Mesendoderm (in vitro differentiated cells): ENCODE data around the gene P2RX1.
"Not testable (repeated sequence)": the region's sequence is repeated elsewhere in the genome, so short reads cannot be mapped to it uniquely, and the experiment has no call there.

Source experiments
- DNase-seq: peaks from one replicate; pipeline ENCODE4 v3.0.0; 2013
- H2AK5ac ChIP-seq: 2 replicates; pipeline ENCODE4 v1.6.1; 2013; ENCODE audit warnings: low read length, inconsistent platforms
- H2BK120ac ChIP-seq: 2 replicates; pipeline ENCODE4 v1.6.1; 2013; ENCODE audit warnings: low read depth, mild to moderate bottlenecking, low read length, moderate library complexity, mixed read lengths
- H2BK15ac ChIP-seq: replicated peaks from 2 replicates; pipeline ENCODE4 v1.6.1; 2013; ENCODE audit warnings: low read depth, mild to moderate bottlenecking, moderate library complexity
- H2BK5ac ChIP-seq: 2 replicates; pipeline ENCODE4 v1.6.1; 2013; ENCODE audit warnings: low read length, inconsistent platforms
- H3K18ac ChIP-seq: 2 replicates; pipeline ENCODE4 v1.6.1; 2013; ENCODE audit warnings: mild to moderate bottlenecking, low read length, mixed read lengths
- H3K23ac ChIP-seq: one replicate; pipeline ENCODE4 v1.6.1; 2013; ENCODE audit warnings: low read length
- H3K27ac ChIP-seq: 2 replicates; pipeline ENCODE4 v1.5.1; 2013; ENCODE audit warnings: low read depth, mild to moderate bottlenecking, inconsistent platforms, low read length, moderate library complexity
- H3K27me3 ChIP-seq: 2 replicates; pipeline ENCODE4 v1.6.1; 2013; ENCODE audit warnings: low read length, control low read depth, mild to moderate bottlenecking, inconsistent platforms; ENCODE audit not compliant: insufficient read depth, poor library complexity
- H3K36me3 ChIP-seq: 2 replicates; pipeline ENCODE4 v1.6.1; 2013; ENCODE audit warnings: low read length, inconsistent platforms; ENCODE audit not compliant: control insufficient read depth, insufficient read depth
- H3K4ac ChIP-seq: one replicate; pipeline ENCODE4 v1.6.1; 2013; ENCODE audit warnings: low read depth, mild to moderate bottlenecking, low read length, moderate library complexity
- H3K4me1 ChIP-seq: 2 replicates; pipeline ENCODE4 v1.6.1; 2013; ENCODE audit warnings: low read depth, low read length, inconsistent platforms; ENCODE audit not compliant: control insufficient read depth
- H3K4me2 ChIP-seq: 2 replicates; pipeline ENCODE4 v1.6.1; 2013; ENCODE audit warnings: low read length
- H3K4me3 ChIP-seq: 2 replicates; pipeline ENCODE4 v1.5.1; 2013; ENCODE audit warnings: mild to moderate bottlenecking, low read length
- H3K56ac ChIP-seq: one replicate; pipeline ENCODE4 v1.6.1; 2013; ENCODE audit warnings: low read length
- H3K79me1 ChIP-seq: 2 replicates; pipeline ENCODE4 v1.6.1; 2013; ENCODE audit warnings: low read length, inconsistent platforms
- H3K79me2 ChIP-seq: 2 replicates; pipeline ENCODE4 v1.6.1; 2013; ENCODE audit warnings: mild to moderate bottlenecking, low read length; ENCODE audit not compliant: control insufficient read depth, insufficient read depth
- H3K9ac ChIP-seq: 2 replicates; pipeline ENCODE4 v1.6.1; 2013; ENCODE audit warnings: low read length, inconsistent platforms
- H4K5ac ChIP-seq: one replicate; pipeline ENCODE4 v1.6.1; 2013; ENCODE audit warnings: low read length
- H4K8ac ChIP-seq: one replicate; pipeline ENCODE4 v1.6.1; 2013; ENCODE audit warnings: low read depth, mild to moderate bottlenecking, control low read depth, low read length, moderate library complexity
- WGBS: extraction: QIAGEN DNeasy Blood & Tissue Kit; methylation state at CpG from one replicate; pipeline ENCODE4 v1.1.7; 2013; ENCODE audit warnings: low lambda C conversion rate, missing lambda C conversion rate; ENCODE audit not compliant: insufficient coverage; ENCODE audit errors: extremely low coverage; 5-methylcytosine and 5-hydroxymethylcytosine counted together

P2RX1 gene

GRCh38 chr17:3860939-3861700 is 55.1 kb downstream of the P2RX1 start:
- H3K27me3 ChIP-seq, result no peaks in the 10 kb centered on the region
- no peak overlapping the region for H3K56ac ChIP-seq
- no peak for DNase-seq
- H3K36me3 ChIP-seq, result no peaks in the 10 kb centered on the region
- H2BK5ac ChIP-seq, result no peak overlapping the region
- H2BK120ac ChIP-seq, result no peak overlapping the region
- H3K18ac ChIP-seq, result no peak overlapping the region
- H3K79me2 ChIP-seq, result no peaks in the 10 kb centered on the region
- no peak overlapping the region for H2BK15ac ChIP-seq
- no peak overlapping the region for H3K4me3 ChIP-seq
- no peaks in the 10 kb centered on the region for H3K4me1 ChIP-seq
- no peak overlapping the region for H2AK5ac ChIP-seq
- no peak overlapping the region for H3K9ac ChIP-seq
- no peak overlapping the region for H4K5ac ChIP-seq
- no peak overlapping the region for H3K4me2 ChIP-seq
- no peak overlapping the region for H3K4ac ChIP-seq
- H3K27ac ChIP-seq, result no peak overlapping the region
- WGBS, result no CpG with 5 or more reads among the region's 30 CpGs
- H3K23ac ChIP-seq, result no peak overlapping the region
- H3K79me1 ChIP-seq, result no peaks in the 10 kb centered on the region
- no peak overlapping the region for H4K8ac ChIP-seq

- Histone ChIP-seq H3K79me1 (no peaks in the 10 kb centered on the region), H3K4me2 (no peak overlapping the region), H3K27ac (no peak overlapping the region), H3K18ac (no peak overlapping the region), H3K79me2 (no peaks in the 10 kb centered on the region), H3K27me3 (no peaks in the 10 kb centered on the region), H3K9ac (no peak overlapping the region), H3K56ac (no peak overlapping the region), H4K8ac (no peak overlapping the region), H2AK5ac (no peak overlapping the region), H3K4me3 (no peak overlapping the region), H3K4me1 (no peaks in the 10 kb centered on the region), H4K5ac (no peak overlapping the region), H2BK120ac (no peak overlapping the region), H3K4ac (no peak overlapping the region), H3K23ac (no peak overlapping the region), H2BK15ac (no peak overlapping the region), H3K36me3 (no peaks in the 10 kb centered on the region), H2BK5ac (no peak overlapping the region)
- WGBS, result no CpG with 5 or more reads among the region's 9 CpGs
- DNase-seq, result no peak
Observed at GRCh38 chr17:3859940-3860339, 56.3 kb downstream of the P2RX1 start.

GRCh38 chr17:3857261-3858105 is 58.8 kb downstream of the P2RX1 start:
- Histone ChIP-seq H2AK5ac (no peak overlapping the region), H3K18ac (no peak overlapping the region), H3K79me2 (no peaks in the 10 kb centered on the region), H2BK5ac (no peak overlapping the region), H2BK120ac (no peak overlapping the region), H3K9ac (no peak overlapping the region), H2BK15ac (no peak overlapping the region), H3K4me2 (no peak overlapping the region), H3K4me3 (no peak overlapping the region), H4K5ac (no peak overlapping the region), H4K8ac (no peak overlapping the region), H3K56ac (no peak overlapping the region), H3K4ac (no peak overlapping the region), H3K23ac (no peak overlapping the region), H3K27me3 (no peaks in the 10 kb centered on the region), H3K27ac (no peak overlapping the region), H3K36me3 (no peaks in the 10 kb centered on the region), H3K4me1 (no peaks in the 10 kb centered on the region), H3K79me1 (no peaks in the 10 kb centered on the region)
- no CpG with 5 or more reads among the region's 16 CpGs for WGBS
- no peak for DNase-seq

GRCh38 chr17:3854204-3854603 is 62.1 kb downstream of the P2RX1 start:
- not testable (repeated sequence) for H3K18ac ChIP-seq, H3K4me2 ChIP-seq, H3K36me3 ChIP-seq, H2AK5ac ChIP-seq, H3K4me3 ChIP-seq, H3K9ac ChIP-seq, H3K23ac ChIP-seq, H3K4ac ChIP-seq, H3K4me1 ChIP-seq, H3K56ac ChIP-seq, H2BK5ac ChIP-seq, H2BK120ac ChIP-seq, H3K27ac ChIP-seq, H3K27me3 ChIP-seq, DNase-seq, H4K8ac ChIP-seq, H3K79me2 ChIP-seq, H3K79me1 ChIP-seq, H2BK15ac ChIP-seq, H4K5ac ChIP-seq
- no CpG with 5 or more reads among the region's 36 CpGs for WGBS

GRCh38 chr17:3852561-3852960 is 63.7 kb downstream of the P2RX1 start:
- no peak overlapping the region for H2AK5ac ChIP-seq
- no peaks in the 10 kb centered on the region for H3K79me1 ChIP-seq
- H3K23ac ChIP-seq, result no peak overlapping the region
- no peak overlapping the region for H3K4me2 ChIP-seq
- H2BK5ac ChIP-seq, result no peak overlapping the region
- H4K8ac ChIP-seq, result no peak overlapping the region
- H4K5ac ChIP-seq, result no peak overlapping the region
- no peak overlapping the region for H2BK120ac ChIP-seq
- no peaks in the 10 kb centered on the region for H3K36me3 ChIP-seq
- no CpG with 5 or more reads among the region's 10 CpGs for WGBS
- no peak overlapping the region for H3K4ac ChIP-seq
- H3K18ac ChIP-seq, result no peak overlapping the region
- H3K27me3 ChIP-seq, result no peaks in the 10 kb centered on the region
- H3K9ac ChIP-seq, result no peak overlapping the region
- no peaks in the 10 kb centered on the region for H3K79me2 ChIP-seq
- no peak overlapping the region for H3K56ac ChIP-seq
- H3K4me1 ChIP-seq, result no peaks in the 10 kb centered on the region
- H3K4me3 ChIP-seq, result no peak overlapping the region
- DNase-seq, result no peak
- H3K27ac ChIP-seq, result no peak overlapping the region
- H2BK15ac ChIP-seq, result no peak overlapping the region
